HG02678 (cell line): Measurements from ENCODE around the gene GNRHR.
"Not testable (repeated sequence)": the region's sequence is repeated elsewhere in the genome, so short reads cannot be mapped to it uniquely, and the experiment has no call there.

Experiments used
- ATAC-seq: cut with Tn5 transposase; IDR thresholded peaks from one replicate; pipeline ENCODE4 v1.9.1; 2021; ENCODE audit warnings: mild to moderate bottlenecking, moderate library complexity; ENCODE audit not compliant: unreplicated experiment

Gene GNRHR

DNA sequence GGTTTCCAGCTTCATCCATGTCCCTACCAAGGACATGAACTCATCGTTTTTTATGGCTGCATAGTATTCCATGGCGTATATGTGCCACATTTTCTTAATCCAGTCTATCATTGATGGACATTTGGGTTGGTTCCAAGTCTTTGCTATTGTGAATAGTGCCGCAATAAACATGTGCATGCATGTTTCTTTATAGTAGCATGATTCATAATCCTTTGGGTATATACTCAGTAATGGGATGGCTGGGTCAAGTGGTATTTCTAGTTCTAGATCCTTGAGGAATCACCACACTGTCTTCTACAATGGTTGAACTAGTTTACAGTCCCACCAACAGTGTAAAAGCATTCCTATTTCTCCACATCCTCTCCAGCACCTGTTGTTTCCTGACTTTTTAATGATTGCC lies 23.7 kb downstream of the GNRHR start:
- not testable (repeated sequence) for ATAC-seq

- no peak for ATAC-seq
These were observed 26.9 kb downstream of the GNRHR start for GRCh38 chr4:67727124-67727850.

DNA sequence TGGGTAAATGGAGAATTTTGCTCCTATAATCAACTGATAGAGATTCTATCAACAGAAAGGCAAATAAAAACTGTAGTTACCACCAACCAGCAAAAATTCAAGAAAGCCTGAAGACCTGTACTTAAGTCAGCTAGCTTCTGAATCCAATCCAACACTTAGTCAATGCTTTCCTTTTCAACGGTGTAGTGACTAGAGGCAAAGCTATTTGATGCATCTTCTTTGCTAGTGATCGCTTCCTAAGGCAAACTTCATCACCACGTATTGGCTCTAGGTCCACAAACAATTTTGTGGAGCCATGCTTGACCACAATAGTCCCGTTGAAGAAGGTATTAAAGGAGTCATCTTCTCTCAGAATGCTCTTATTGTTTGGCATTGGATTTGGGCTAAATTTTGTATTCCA lies 28.2 kb downstream of the GNRHR start:
- no peak for ATAC-seq

- no peak for ATAC-seq
These were observed 29.1 kb downstream of the GNRHR start for GRCh38 chr4:67725132-67725531.

DNA sequence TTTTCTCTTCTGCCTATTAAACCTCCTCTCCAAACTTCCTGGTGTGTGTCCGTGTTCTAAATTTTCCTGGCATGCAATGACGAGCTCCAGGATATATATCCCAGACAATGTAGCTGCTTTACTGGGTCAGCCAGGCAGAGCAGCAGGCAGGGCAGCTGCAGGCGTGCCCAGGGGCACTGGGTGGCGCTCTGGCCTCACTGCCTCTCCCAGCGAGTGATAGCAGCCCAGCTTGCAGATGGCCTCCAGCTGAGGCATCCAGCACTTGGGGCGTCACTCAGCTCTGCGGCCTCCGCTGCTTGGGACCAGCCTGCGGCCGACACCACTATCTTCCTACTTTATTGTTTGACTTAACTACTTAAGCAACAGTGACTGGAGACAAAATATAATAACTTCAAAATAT lies 30.2 kb downstream of the GNRHR start:
- ATAC-seq: no peak

DNA sequence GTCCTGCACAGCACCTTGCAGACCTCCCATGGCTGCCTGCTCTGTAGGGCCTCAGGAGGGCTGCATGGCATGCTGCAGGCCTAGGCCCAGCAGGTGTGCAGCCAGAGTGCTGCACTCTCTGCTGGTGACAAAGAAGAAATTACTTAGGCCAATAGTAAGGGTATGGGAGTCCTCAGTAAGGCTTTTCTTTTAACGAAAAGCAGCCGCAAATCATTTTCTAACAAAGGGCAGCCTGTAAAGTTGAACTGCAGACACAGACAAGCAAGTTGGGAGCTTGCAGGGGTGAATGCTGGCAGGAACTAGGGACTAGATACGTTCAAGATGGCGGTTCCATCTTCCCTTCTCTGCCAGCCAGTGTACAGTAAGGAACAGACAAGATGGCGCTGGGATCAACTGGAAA lies 30.8 kb downstream of the GNRHR start:
- ATAC-seq: no peak

- ATAC-seq: no peak
These were observed 32.2 kb downstream of the GNRHR start for GRCh38 chr4:67721770-67722597.

DNA sequence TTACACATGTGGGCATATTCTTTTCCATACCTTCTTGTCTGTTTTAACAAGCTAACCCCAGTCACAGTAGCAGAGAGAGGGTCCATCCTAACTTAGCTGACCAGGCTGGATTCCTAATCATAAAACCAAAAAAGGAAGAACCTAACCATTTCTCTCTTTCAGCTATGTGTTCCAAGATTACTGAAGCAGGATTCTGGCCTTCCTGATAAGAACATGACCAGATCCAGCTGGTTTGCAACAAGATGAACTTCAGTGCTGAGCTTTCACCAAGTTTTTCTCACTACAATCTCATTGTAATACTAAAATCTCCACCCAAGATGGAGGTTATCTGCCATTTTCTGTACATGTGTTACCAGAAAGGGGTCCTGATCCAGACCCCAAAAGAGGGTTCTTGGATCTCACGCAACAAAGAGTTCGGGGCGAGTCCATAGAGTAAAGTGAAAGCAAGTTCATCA lies 32.8 kb downstream of the GNRHR start:
- no peak for ATAC-seq

DNA sequence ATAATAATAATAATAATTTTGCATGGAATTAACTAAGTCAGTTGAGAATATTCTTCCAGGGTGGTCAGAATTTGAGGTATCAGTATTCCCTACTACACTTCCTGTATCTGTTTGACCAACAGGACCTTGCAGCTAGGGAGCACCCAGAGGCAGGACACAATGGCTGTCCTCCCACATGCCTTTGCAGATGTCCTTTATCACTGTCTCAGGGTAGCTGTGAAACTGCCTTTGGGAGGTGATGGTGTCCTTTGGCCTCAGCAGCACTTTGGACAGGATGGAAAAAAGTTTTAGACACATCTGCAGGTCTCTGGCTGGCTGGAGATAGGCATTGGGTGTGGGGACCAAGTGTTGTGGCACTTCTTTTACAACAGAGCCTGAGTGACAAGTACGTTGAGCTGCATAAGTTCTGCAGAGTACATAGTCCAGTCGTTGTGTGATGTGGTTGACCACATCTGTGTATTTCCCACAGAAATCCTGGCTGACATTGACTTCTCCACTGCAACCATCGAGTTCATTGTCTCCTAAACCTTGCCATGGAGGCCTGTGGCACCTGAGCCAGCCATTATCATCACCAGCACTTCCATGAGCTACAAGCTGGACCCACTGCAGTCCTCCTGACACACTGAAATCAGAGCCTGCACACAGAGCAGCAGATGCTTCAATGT lies 34.1 kb downstream of the GNRHR start:
- no peak for ATAC-seq

DNA sequence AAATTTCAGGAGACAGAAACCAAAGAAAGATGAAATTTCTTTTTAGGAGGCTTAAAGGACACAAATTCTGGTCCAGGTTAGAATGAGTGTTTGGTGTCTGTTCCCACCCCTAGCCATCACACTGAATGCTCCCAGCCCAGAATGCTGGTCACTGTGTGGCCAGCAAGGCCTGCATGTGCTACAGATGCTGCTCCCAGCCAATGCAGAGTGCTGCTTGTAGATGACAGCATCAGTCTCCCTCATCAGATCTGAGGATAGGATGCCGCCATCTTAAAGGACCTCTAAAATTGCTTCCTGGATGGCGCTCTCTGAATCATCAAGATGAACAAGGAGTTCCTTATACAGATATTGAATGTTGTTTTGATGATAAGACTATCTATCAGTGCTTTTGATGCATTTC lies 35.3 kb downstream of the GNRHR start:
- ATAC-seq: no peak

- no peak for ATAC-seq
These were observed 36.6 kb downstream of the GNRHR start for GRCh38 chr4:67717586-67717985.

DNA sequence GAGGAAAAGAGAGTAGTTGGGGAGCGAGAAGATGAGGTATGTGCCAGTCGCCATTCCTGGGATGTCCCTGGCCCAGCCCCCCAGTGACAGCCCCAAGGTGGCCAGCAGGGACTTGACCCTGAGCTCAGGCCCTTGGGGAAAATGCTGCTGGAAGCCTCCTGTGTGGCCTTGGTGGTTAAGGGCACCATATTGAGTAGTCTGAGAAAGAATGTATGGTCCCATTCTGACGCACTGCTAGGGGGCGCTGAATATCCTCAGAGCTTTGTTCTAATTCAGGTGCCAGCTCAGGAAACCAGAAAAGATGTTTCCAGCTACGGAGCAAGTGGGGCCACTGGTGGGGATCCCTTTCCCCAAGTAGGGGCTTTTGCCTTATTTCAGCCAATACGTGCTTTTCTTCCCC lies 39.2 kb downstream of the GNRHR start:
- ATAC-seq: no peak

DNA sequence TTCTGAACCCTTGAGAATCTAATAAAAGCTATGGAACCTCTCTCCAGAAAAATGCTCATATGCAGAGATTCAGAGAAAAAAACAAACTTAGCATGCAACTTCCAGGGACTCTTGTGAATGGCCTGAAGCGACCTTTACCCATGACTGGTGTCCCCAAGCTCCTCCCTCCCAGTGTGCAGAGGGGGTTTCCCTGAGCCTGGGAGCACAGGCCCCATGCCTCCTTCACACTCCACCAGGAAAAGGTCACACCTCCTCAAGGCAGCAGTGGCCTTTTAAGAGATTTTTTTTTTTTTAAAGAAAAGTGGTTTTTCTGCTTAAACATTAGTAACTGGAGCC lies 40.0 kb downstream of the GNRHR start:
- ATAC-seq: peak; percentile 50

DNA sequence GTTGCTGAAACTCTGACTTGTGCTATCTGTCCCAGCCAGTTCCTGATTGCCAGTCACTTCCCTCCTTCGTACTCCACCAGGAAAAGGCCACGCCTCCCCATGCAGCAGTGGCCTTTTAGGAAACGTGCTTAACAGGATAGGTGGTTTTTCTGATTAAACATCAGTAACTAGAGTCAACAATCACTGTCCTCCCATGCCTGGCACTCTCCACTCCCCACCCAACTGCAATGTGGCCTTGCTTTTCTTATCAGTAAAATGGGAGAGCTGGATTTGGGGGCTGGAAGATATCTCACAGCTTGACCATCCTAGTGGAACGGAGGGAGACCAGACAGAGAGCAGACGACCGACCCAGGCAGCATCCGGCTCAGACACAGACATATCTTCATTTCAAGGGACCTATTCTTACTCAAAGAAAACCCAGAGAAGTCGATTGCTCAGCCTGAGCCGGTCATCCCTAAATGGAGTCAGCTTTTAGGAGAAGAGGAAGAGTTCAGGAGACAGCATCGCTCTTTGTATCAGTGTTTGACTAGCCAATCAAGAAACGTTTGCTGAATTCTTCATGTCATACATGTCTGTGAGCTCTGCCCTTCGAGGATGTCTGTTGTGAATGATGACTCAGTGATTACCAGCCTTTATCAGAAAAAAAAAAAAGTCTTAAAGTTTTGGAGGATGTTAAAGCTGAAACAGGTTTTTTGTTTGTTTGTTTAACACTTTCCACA lies 40.5 kb downstream of the GNRHR start:
- no peak for ATAC-seq

- no peak for ATAC-seq
These were observed 41.3 kb downstream of the GNRHR start for GRCh38 chr4:67712650-67713528.

- ATAC-seq: no peak
These were observed 42.1 kb downstream of the GNRHR start for GRCh38 chr4:67712000-67712625.

- ATAC-seq: not testable (repeated sequence)
These were observed 47.5 kb downstream of the GNRHR start for GRCh38 chr4:67706682-67707081.

DNA sequence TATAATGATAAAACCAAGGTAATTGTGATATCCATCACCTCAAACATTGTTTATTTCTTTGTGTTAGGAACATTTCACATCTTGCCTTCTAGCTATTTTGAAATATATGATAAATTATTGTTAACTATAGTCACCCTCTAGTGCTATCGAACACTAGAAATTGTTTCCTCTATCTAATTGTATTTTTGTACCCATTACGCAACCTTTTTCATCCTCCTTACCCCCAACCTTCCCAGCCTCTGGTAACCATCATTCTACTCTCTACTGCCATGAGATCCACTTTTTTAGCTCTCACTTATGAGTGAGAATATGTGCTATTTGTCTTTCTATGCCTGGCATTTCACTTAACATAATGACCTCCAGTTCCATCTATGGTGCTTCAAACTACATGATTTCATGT lies 49.3 kb downstream of the GNRHR start:
- no peak for ATAC-seq

- ATAC-seq: no peak
These were observed 52.0 kb downstream of the GNRHR start for GRCh38 chr4:67702166-67702565.

GRCh38 chr4:67701517-67701850 lies 52.7 kb downstream of the GNRHR start:
- ATAC-seq: no peak
